ENCODE data around the gene CMSS1.

CMSS1 gene

DNA sequence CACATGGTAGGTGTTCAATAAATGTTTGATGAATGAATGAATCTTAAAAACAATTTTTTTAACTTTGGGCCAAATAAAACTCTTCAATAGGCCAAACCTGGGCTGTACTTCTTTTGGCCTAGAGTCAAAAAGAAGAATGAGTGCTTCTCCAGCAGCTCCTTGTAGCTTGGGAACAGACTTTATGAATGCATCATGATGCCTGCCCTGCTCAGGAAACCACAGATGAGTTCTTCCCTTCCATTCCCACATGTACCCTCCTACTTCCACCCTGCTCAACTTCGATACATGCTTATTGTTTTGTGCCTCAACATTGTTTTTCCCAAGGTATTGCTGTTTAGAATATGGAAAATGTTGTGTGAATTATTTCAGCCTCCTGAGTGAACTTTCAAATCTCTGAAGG lies 209.7 kb downstream of the CMSS1 start:
- no peak for DNase-seq (ENCODE audit: low read depth)
- TF ChIP-seq, protein P1, sequence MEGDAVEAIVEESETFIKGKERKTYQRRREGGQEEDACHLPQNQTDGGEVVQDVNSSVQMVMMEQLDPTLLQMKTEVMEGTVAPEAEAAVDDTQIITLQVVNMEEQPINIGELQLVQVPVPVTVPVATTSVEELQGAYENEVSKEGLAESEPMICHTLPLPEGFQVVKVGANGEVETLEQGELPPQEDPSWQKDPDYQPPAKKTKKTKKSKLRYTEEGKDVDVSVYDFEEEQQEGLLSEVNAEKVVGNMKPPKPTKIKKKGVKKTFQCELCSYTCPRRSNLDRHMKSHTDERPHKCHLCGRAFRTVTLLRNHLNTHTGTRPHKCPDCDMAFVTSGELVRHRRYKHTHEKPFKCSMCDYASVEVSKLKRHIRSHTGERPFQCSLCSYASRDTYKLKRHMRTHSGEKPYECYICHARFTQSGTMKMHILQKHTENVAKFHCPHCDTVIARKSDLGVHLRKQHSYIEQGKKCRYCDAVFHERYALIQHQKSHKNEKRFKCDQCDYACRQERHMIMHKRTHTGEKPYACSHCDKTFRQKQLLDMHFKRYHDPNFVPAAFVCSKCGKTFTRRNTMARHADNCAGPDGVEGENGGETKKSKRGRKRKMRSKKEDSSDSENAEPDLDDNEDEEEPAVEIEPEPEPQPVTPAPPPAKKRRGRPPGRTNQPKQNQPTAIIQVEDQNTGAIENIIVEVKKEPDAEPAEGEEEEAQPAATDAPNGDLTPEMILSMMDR (IDR thresholded peaks at IDR 0.05; ENCODE audit: low read depth, low read length, missing control alignments) = no peak
- no peak overlapping the region for H3K4me3 ChIP-seq (ENCODE audit: low read depth, low read length)
- in situ Hi-C loops (cut with HindIII; ENCODE audit: low sequenced_read_pairs) = no loop called here

GRCh38 chr3:100029052-100029451 lies 211.4 kb downstream of the CMSS1 start:
- H3K4me3 ChIP-seq (ENCODE audit: low read depth, low read length) = no peak overlapping the region
- no peak for DNase-seq (ENCODE audit: low read depth)
- in situ Hi-C loops (cut with HindIII; ENCODE audit: low sequenced_read_pairs) = no loop called here
- TF ChIP-seq, protein P1 (IDR thresholded peaks at IDR 0.05; ENCODE audit: low read depth, low read length, missing control alignments) = no peak

DNA sequence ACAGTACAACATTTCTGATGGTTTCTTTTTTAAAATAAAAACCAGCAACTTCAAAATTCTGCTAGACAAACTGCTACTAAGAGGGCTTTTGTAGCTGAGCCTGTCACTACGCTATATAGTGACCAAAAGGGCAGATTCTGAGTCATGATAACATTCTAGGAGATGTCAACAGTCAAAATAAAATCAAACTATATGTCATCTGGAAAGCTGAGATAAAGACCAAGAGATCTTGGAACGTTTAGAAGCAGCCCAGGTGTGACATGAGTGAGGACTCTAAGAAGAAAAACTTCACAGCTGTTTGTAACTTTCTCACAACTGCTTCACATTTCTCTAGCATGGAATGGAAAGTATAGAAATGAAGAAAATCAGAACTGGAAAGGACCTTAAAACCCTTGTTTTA lies 212.0 kb downstream of the CMSS1 start:
- in situ Hi-C loops (cut with HindIII; ENCODE audit: low sequenced_read_pairs) = no loop called here
- DNase-seq (ENCODE audit: low read depth) = no peak
- TF ChIP-seq, protein P1 (IDR thresholded peaks at IDR 0.05; ENCODE audit: low read depth, low read length, missing control alignments) = no peak
- H3K4me3 ChIP-seq (ENCODE audit: low read depth, low read length) = no peak overlapping the region

DNA sequence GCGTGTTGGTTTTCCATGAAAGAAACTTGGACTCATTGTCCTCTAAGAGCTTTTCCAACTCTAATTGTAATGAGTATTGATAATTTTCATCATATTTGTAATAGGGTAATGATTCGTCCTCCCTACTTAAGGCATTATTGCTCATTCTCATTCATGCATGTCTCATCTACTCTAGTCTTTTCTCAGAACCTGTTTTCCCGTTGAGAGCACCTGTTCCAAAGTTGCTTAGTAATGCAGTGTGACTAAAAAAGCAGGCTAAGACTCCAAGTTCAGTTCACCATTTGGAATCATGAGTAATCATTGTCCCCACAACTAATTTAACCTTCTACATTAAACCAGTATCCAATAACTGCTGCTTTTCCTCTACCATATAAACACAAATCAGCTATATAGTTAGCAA lies 212.7 kb downstream of the CMSS1 start:
- TF ChIP-seq, protein P1 (IDR thresholded peaks at IDR 0.05; ENCODE audit: low read depth, low read length, missing control alignments) = no peak
- in situ Hi-C loops (cut with HindIII; ENCODE audit: low sequenced_read_pairs) = no loop called here
- no peak overlapping the region for H3K4me3 ChIP-seq (ENCODE audit: low read depth, low read length)
- DNase-seq (ENCODE audit: low read depth) = no peak

DNA sequence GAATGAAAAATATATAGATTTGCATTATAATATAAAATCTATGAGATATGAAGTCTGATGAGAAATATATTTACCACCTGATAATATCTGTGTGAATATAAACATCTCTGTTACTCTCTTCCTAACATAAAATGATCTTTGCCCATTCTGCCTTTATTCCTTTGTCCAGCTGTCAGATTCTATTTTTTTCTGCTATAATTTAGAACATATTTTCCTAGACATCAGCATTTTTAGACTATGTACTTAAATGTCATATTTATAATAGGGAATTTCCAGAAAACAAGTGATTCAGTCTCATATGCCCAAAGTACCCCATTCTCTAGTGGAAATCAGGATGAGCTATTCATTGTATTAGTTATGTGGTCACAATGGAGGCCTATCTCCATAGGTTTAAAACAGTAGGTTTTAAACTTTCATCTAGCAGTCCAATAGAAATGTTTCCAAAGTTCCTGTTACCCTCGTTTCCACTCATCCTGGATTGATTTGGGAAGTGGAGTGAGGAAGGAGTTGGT lies 213.3 kb downstream of the CMSS1 start:
- TF ChIP-seq, protein P1 (IDR thresholded peaks at IDR 0.05; ENCODE audit: low read depth, low read length, missing control alignments) = no peak
- no peak for DNase-seq (ENCODE audit: low read depth)
- H3K4me3 ChIP-seq (ENCODE audit: low read depth, low read length) = no peak overlapping the region
- in situ Hi-C loops (cut with HindIII; ENCODE audit: low sequenced_read_pairs) = no loop called here

DNA sequence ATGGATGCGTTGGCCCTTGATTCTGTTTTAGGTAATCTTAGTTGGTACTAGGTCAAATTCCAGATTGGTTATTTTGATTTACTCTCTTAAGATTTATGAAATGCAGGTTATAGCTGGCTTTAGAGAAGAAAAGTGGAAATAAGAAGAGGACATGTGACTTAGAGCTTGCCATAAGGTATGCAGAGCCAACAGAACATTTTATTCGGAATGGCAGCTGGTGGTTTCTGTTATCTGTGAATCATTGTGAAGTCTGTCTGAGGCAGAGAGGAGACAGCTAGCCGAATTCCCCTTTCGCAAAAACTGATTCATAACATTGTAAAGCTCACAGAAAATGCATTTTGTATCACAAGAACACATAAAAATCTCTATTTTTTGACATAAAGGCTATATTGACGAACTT lies 214.6 kb downstream of the CMSS1 start:
- in situ Hi-C loops (cut with HindIII; ENCODE audit: low sequenced_read_pairs) = no loop called here
- no peak for DNase-seq (ENCODE audit: low read depth)
- no peak overlapping the region for H3K4me3 ChIP-seq (ENCODE audit: low read depth, low read length)
- TF ChIP-seq, protein P1 (IDR thresholded peaks at IDR 0.05; ENCODE audit: low read depth, low read length, missing control alignments) = no peak

GRCh38 chr3:100033184-100033583 lies 215.5 kb downstream of the CMSS1 start:
- no peak for DNase-seq (ENCODE audit: low read depth)
- in situ Hi-C loops (cut with HindIII; ENCODE audit: low sequenced_read_pairs) = no loop called here
- H3K4me3 ChIP-seq (ENCODE audit: low read depth, low read length) = no peak overlapping the region
- TF ChIP-seq, protein P1 (IDR thresholded peaks at IDR 0.05; ENCODE audit: low read depth, low read length, missing control alignments) = no peak
